ENCODE data around the gene KRT74. TPM values are rescaled to one million over a fixed set of nuclear protein-coding genes. Genes with fewer than 3 reads are reported as not detected.

KRT74 gene
- total and polyA plus RNA-seq, 10 donors, result not detected

GRCh38 chr12:52603314-52603713, 29.7 kb upstream of the KRT74 start:
- TF ChIP-seq POLR2AphosphoS5 (IDR thresholded peaks at IDR 0.05) (no peak), POLR2A (IDR thresholded peaks at IDR 0.05) (no peak), CTCF (IDR thresholded peaks at IDR 0.05 in 8 of 11, conservative IDR thresholded peaks at IDR 0.05 in 3 of 11) (no peak)
- peaks cover 0 to 49% (median 14%) of the 10 kb centered on the region in 7 donors for H3K27me3 ChIP-seq (replicated peaks in 1 of 7)
- H3K36me3 ChIP-seq, result no peaks in the 10 kb centered on the region
- DNase-seq, result no peak
- H3K9me3 ChIP-seq, result no peaks in the 10 kb centered on the region
- no peak overlapping the region for H3K4me3 ChIP-seq
- WGBS, 5 donors, result 36 to 86% (median 84%) methylated on average over 2 of the region's 2 CpGs
- peaks cover 0 to 6% (median 0%) of the 10 kb centered on the region in 6 donors for H3K4me1 ChIP-seq
- intact Hi-C loops (cut with DNase I; ENCODE audit: low total_unique reads), result no loop called here
- H3K27ac ChIP-seq, result no peak overlapping the region

- TF ChIP-seq CTCF (IDR thresholded peaks at IDR 0.05 in 8 of 11, conservative IDR thresholded peaks at IDR 0.05 in 3 of 11) (no peak), POLR2A (IDR thresholded peaks at IDR 0.05) (no peak), POLR2AphosphoS5 (IDR thresholded peaks at IDR 0.05) (no peak)
- peaks cover 0 to 50% (median 14%) of the 10 kb centered on the region in 7 donors for H3K27me3 ChIP-seq (replicated peaks in 1 of 7)
- H3K4me1 ChIP-seq, result peaks cover 0 to 6% (median 0%) of the 10 kb centered on the region in 6 donors
- intact Hi-C loops (cut with DNase I; ENCODE audit: low total_unique reads), result no loop called here
- no peaks in the 10 kb centered on the region for H3K9me3 ChIP-seq
- H3K27ac ChIP-seq, result no peak overlapping the region
- H3K4me3 ChIP-seq, result no peak overlapping the region
- H3K36me3 ChIP-seq, result no peaks in the 10 kb centered on the region
- DNase-seq, result no peak
- WGBS, 5 donors, result 89 to 98% (median 93%) methylated on average over 5 of the region's 5 CpGs
Observed at GRCh38 chr12:52602552-52602951, 28.9 kb upstream of the KRT74 start.

GRCh38 chr12:52601671-52602070, 28.0 kb upstream of the KRT74 start:
- H3K4me1 ChIP-seq, result peaks cover 0 to 6% (median 0%) of the 10 kb centered on the region in 6 donors
- WGBS, 5 donors, result 63 to 84% (median 73%) methylated on average over 4 of the region's 4 CpGs
- H3K9me3 ChIP-seq, result no peaks in the 10 kb centered on the region
- TF ChIP-seq POLR2A (IDR thresholded peaks at IDR 0.05) (no peak), POLR2AphosphoS5 (IDR thresholded peaks at IDR 0.05) (no peak), CTCF (IDR thresholded peaks at IDR 0.05 in 8 of 11, conservative IDR thresholded peaks at IDR 0.05 in 3 of 11) (no peak)
- no peak overlapping the region for H3K27ac ChIP-seq
- peaks cover 0 to 50% (median 14%) of the 10 kb centered on the region in 7 donors for H3K27me3 ChIP-seq (replicated peaks in 1 of 7)
- intact Hi-C loops (cut with DNase I; ENCODE audit: low total_unique reads), result no loop called here
- DNase-seq, result no peak
- H3K4me3 ChIP-seq, result no peak overlapping the region
- H3K36me3 ChIP-seq, result no peaks in the 10 kb centered on the region

GRCh38 chr12:52600941-52601481, 27.4 kb upstream of the KRT74 start, which contains the start of gene KRT72:
Gene KRT72, minus strand, starts transcription at chr12:52601463. Its CDS starts 11 bp downstream, at chr12:52601452.
- no peaks in the 10 kb centered on the region for H3K9me3 ChIP-seq
- TF ChIP-seq POLR2AphosphoS5 (IDR thresholded peaks at IDR 0.05) (no peak), POLR2A (IDR thresholded peaks at IDR 0.05) (no peak), CTCF (IDR thresholded peaks at IDR 0.05 in 8 of 11, conservative IDR thresholded peaks at IDR 0.05 in 3 of 11) (no peak)
- WGBS, 5 donors, result 29 to 60% (median 34%) methylated on average over 24 to 48 of the region's 48 CpGs
- no peak within 1 kb of the TSS for H3K27ac ChIP-seq
- H3K4me1 ChIP-seq, result peaks cover 0 to 6% (median 0%) of the 10 kb centered on the region in 6 donors
- peak within 1 kb of the TSS in 1 of 8 donors; percentile 3 for H3K4me3 ChIP-seq
- peaks cover 0 to 50% (median 14%) of the 10 kb centered on the region in 7 donors for H3K27me3 ChIP-seq (replicated peaks in 1 of 7)
- DNase-seq, result no peak
- no peaks in the 10 kb centered on the region for H3K36me3 ChIP-seq
- intact Hi-C loops (cut with DNase I; ENCODE audit: low total_unique reads), result no loop called here
